Measurements from ENCODE around the gene FREY1.

Gene FREY1

GRCh38 chr11:45933846-45934579, 26.9 kb upstream of the FREY1 start:
- Histone ChIP-seq H2AFZ (ENCODE audit: low read depth, low read length) (no peak overlapping the region), H2AK5ac (ENCODE audit: low read length, severe bottlenecking) (no peak overlapping the region), H3K4me1 (ENCODE audit: control insufficient read depth, insufficient read depth, low read depth, low read length) (peaks cover 4% of the 10 kb centered on the region), H3K23ac (ENCODE audit: low read length in 2 of 2) (no peak overlapping the region), H3K14ac (ENCODE audit: low read length in 2 of 2) (no peak overlapping the region), H4K91ac (ENCODE audit: low read length) (no peak overlapping the region), H3K79me1 (replicated peaks; ENCODE audit: low read length, poor library complexity, severe bottlenecking) (peaks cover 11% of the 10 kb centered on the region), H3K4me3 (ENCODE audit: insufficient read depth in 1 of 2, low read depth in 1 of 2, low read length in 2 of 2) (no peak overlapping the region), H3K27me3 (ENCODE audit: control insufficient read depth in 1 of 2, insufficient read depth in 1 of 2, low read length in 2 of 2) (no peaks in the 10 kb centered on the region), H3K36me3 (ENCODE audit: control insufficient read depth in 1 of 2, insufficient read depth in 2 of 2, low read depth in 1 of 2, low read length in 2 of 2) (peaks cover 71% of the 10 kb centered on the region in 2 experiments), H3K4ac (ENCODE audit: low read depth in 1 of 2, low read length in 2 of 2) (no peak overlapping the region), H3K4me2 (ENCODE audit: low read length, poor library complexity, severe bottlenecking) (no peak overlapping the region), H3K27ac (ENCODE audit: low read length, poor library complexity, severe bottlenecking) (no peak overlapping the region), H2BK15ac (ENCODE audit: low read depth, poor library complexity, severe bottlenecking) (no peak overlapping the region), H4K8ac (ENCODE audit: low read length) (no peak overlapping the region), H2BK120ac (ENCODE audit: low read depth, low read length) (no peak overlapping the region), H2BK12ac (ENCODE audit: low read length in 2 of 2) (no peak overlapping the region), H3K18ac (ENCODE audit: low read depth in 1 of 2, low read length in 2 of 2) (no peak overlapping the region), H3K9ac (ENCODE audit: low read length) (no peak overlapping the region), H2BK5ac (ENCODE audit: low read depth, low read length, poor library complexity, severe bottlenecking) (no peak overlapping the region), H3K9me3 (ENCODE audit: control insufficient read depth, low read length) (no peaks in the 10 kb centered on the region)
- 96% methylated on average over 21 of the region's 21 CpGs for WGBS
- DNase-seq = no peak

GRCh38 chr11:45933131-45933831, 26.2 kb upstream of the FREY1 start:
- no peak overlapping the region for H3K4ac ChIP-seq (ENCODE audit: low read depth in 1 of 2, low read length in 2 of 2)
- no peak overlapping the region for H2BK5ac ChIP-seq (ENCODE audit: low read depth, low read length, poor library complexity, severe bottlenecking)
- H3K9ac ChIP-seq (ENCODE audit: low read length) = no peak overlapping the region
- H3K4me3 ChIP-seq (ENCODE audit: insufficient read depth in 1 of 2, low read depth in 1 of 2, low read length in 2 of 2) = peak overlapping the region in 1 of 2 experiments; percentile 23
- H3K27me3 ChIP-seq (ENCODE audit: control insufficient read depth in 1 of 2, insufficient read depth in 1 of 2, low read length in 2 of 2) = no peaks in the 10 kb centered on the region
- no peak overlapping the region for H3K27ac ChIP-seq (ENCODE audit: low read length, poor library complexity, severe bottlenecking)
- H2BK120ac ChIP-seq (ENCODE audit: low read depth, low read length) = no peak overlapping the region
- DNase-seq = peak; percentile 39
- H3K4me1 ChIP-seq (ENCODE audit: control insufficient read depth, insufficient read depth, low read depth, low read length) = peaks cover 4% of the 10 kb centered on the region
- H4K8ac ChIP-seq (ENCODE audit: low read length) = no peak overlapping the region
- no peaks in the 10 kb centered on the region for H3K9me3 ChIP-seq (ENCODE audit: control insufficient read depth, low read length)
- peak overlapping the region in 1 of 2 experiments; percentile 57 for H3K23ac ChIP-seq (ENCODE audit: low read length in 2 of 2)
- no peak overlapping the region for H2AK5ac ChIP-seq (ENCODE audit: low read length, severe bottlenecking)
- no peak overlapping the region for H4K91ac ChIP-seq (ENCODE audit: low read length)
- 86% methylated on average over 6 of the region's 15 CpGs for WGBS
- no peak overlapping the region for H3K14ac ChIP-seq (ENCODE audit: low read length in 2 of 2)
- peaks cover 70 to 75% of the 10 kb centered on the region in 2 experiments for H3K36me3 ChIP-seq (ENCODE audit: control insufficient read depth in 1 of 2, insufficient read depth in 2 of 2, low read depth in 1 of 2, low read length in 2 of 2)
- no peak overlapping the region for H2BK12ac ChIP-seq (ENCODE audit: low read length in 2 of 2)
- no peak overlapping the region for H2AFZ ChIP-seq (ENCODE audit: low read depth, low read length)
- no peak overlapping the region for H2BK15ac ChIP-seq (ENCODE audit: low read depth, poor library complexity, severe bottlenecking)
- H3K79me1 ChIP-seq (replicated peaks; ENCODE audit: low read length, poor library complexity, severe bottlenecking) = peaks cover 11% of the 10 kb centered on the region
- no peak overlapping the region for H3K4me2 ChIP-seq (ENCODE audit: low read length, poor library complexity, severe bottlenecking)
- no peak overlapping the region for H3K18ac ChIP-seq (ENCODE audit: low read depth in 1 of 2, low read length in 2 of 2)

- Histone ChIP-seq H3K14ac (ENCODE audit: low read length in 2 of 2) (no peak overlapping the region), H2BK15ac (ENCODE audit: low read depth, poor library complexity, severe bottlenecking) (no peak overlapping the region), H3K27me3 (ENCODE audit: control insufficient read depth in 1 of 2, insufficient read depth in 1 of 2, low read length in 2 of 2) (peaks cover 0 to 3% of the 10 kb centered on the region in 2 experiments), H4K8ac (ENCODE audit: low read length) (no peak overlapping the region), H2BK120ac (ENCODE audit: low read depth, low read length) (no peak overlapping the region), H3K9me3 (ENCODE audit: control insufficient read depth, low read length) (no peaks in the 10 kb centered on the region), H3K27ac (ENCODE audit: low read length, poor library complexity, severe bottlenecking) (no peak overlapping the region), H4K91ac (ENCODE audit: low read length) (no peak overlapping the region), H3K23ac (ENCODE audit: low read length in 2 of 2) (no peak overlapping the region), H3K9ac (ENCODE audit: low read length) (no peak overlapping the region), H3K18ac (ENCODE audit: low read depth in 1 of 2, low read length in 2 of 2) (no peak overlapping the region), H3K4me1 (ENCODE audit: control insufficient read depth, insufficient read depth, low read depth, low read length) (peaks cover 4% of the 10 kb centered on the region), H3K4ac (ENCODE audit: low read depth in 1 of 2, low read length in 2 of 2) (no peak overlapping the region), H3K79me1 (replicated peaks; ENCODE audit: low read length, poor library complexity, severe bottlenecking) (peaks cover 11% of the 10 kb centered on the region), H3K4me3 (ENCODE audit: insufficient read depth in 1 of 2, low read depth in 1 of 2, low read length in 2 of 2) (no peak overlapping the region), H2BK12ac (ENCODE audit: low read length in 2 of 2) (no peak overlapping the region), H3K36me3 (ENCODE audit: control insufficient read depth in 1 of 2, insufficient read depth in 2 of 2, low read depth in 1 of 2, low read length in 2 of 2) (peaks cover 61 to 80% of the 10 kb centered on the region in 2 experiments), H2AFZ (ENCODE audit: low read depth, low read length) (no peak overlapping the region), H2BK5ac (ENCODE audit: low read depth, low read length, poor library complexity, severe bottlenecking) (no peak overlapping the region), H3K4me2 (ENCODE audit: low read length, poor library complexity, severe bottlenecking) (no peak overlapping the region), H2AK5ac (ENCODE audit: low read length, severe bottlenecking) (no peak overlapping the region)
- 99% methylated on average over 8 of the region's 8 CpGs for WGBS
- DNase-seq = no peak
Measured at GRCh38 chr11:45932217-45932616, 25.1 kb upstream of the FREY1 start.

GRCh38 chr11:45931739-45932138, 24.7 kb upstream of the FREY1 start:
- H3K9me3 ChIP-seq (ENCODE audit: control insufficient read depth, low read length) = no peaks in the 10 kb centered on the region
- H3K4ac ChIP-seq (ENCODE audit: low read depth in 1 of 2, low read length in 2 of 2) = no peak overlapping the region
- H3K4me2 ChIP-seq (ENCODE audit: low read length, poor library complexity, severe bottlenecking) = no peak overlapping the region
- H2BK12ac ChIP-seq (ENCODE audit: low read length in 2 of 2) = no peak overlapping the region
- H3K14ac ChIP-seq (ENCODE audit: low read length in 2 of 2) = no peak overlapping the region
- H2BK5ac ChIP-seq (ENCODE audit: low read depth, low read length, poor library complexity, severe bottlenecking) = no peak overlapping the region
- no peak overlapping the region for H2BK15ac ChIP-seq (ENCODE audit: low read depth, poor library complexity, severe bottlenecking)
- no peak overlapping the region for H2BK120ac ChIP-seq (ENCODE audit: low read depth, low read length)
- 97% methylated on average over 10 of the region's 10 CpGs for WGBS
- DNase-seq = no peak
- peaks cover 0 to 6% of the 10 kb centered on the region in 2 experiments for H3K27me3 ChIP-seq (ENCODE audit: control insufficient read depth in 1 of 2, insufficient read depth in 1 of 2, low read length in 2 of 2)
- H2AFZ ChIP-seq (ENCODE audit: low read depth, low read length) = no peak overlapping the region
- peaks cover 10% of the 10 kb centered on the region for H3K79me1 ChIP-seq (replicated peaks; ENCODE audit: low read length, poor library complexity, severe bottlenecking)
- peak overlapping the region in 1 of 2 experiments; percentile 2 for H3K23ac ChIP-seq (ENCODE audit: low read length in 2 of 2)
- H4K91ac ChIP-seq (ENCODE audit: low read length) = no peak overlapping the region
- no peak overlapping the region for H3K27ac ChIP-seq (ENCODE audit: low read length, poor library complexity, severe bottlenecking)
- H3K36me3 ChIP-seq (ENCODE audit: control insufficient read depth in 1 of 2, insufficient read depth in 2 of 2, low read depth in 1 of 2, low read length in 2 of 2) = peaks cover 56 to 82% of the 10 kb centered on the region in 2 experiments
- H3K4me1 ChIP-seq (ENCODE audit: control insufficient read depth, insufficient read depth, low read depth, low read length) = peaks cover 4% of the 10 kb centered on the region
- no peak overlapping the region for H4K8ac ChIP-seq (ENCODE audit: low read length)
- H3K18ac ChIP-seq (ENCODE audit: low read depth in 1 of 2, low read length in 2 of 2) = no peak overlapping the region
- peak overlapping the region; percentile 32 for H3K9ac ChIP-seq (ENCODE audit: low read length)
- H2AK5ac ChIP-seq (ENCODE audit: low read length, severe bottlenecking) = no peak overlapping the region
- H3K4me3 ChIP-seq (ENCODE audit: insufficient read depth in 1 of 2, low read depth in 1 of 2, low read length in 2 of 2) = no peak overlapping the region
